IMR-90 (cell line): ENCODE measurements around the gene CEBPA. TPM values are rescaled to one million over a fixed set of nuclear protein-coding genes. Genes with fewer than 3 reads are reported as not detected.

Experiments
- ATAC-seq: fragments of 200-7000 bp; cut with Tn5 transposase; 2 replicates; pipeline ENCODE4 v1.9.1; 2020; ENCODE audit warnings: low read depth, mild to moderate bottlenecking, moderate library complexity
- BruUV-seq: library from RNA; stranded (reverse); fragments of 400-500 nt; replicated peaks from 2 replicates; lab custom pipeline; 2021; lab: Mats Ljungman, UMichigan
- CTCF ChIA-PET: fragments of 300-600 bp; formaldehyde crosslinking; extraction: SDS; loops from one replicate; lab custom pipeline; 2021; ENCODE audit warnings: antibody characterized with exemption; lab: Yijun Ruan, JAX
- POLR2A ChIA-PET: fragments of 300-600 bp; sonication (Branson Sonifier 250); formaldehyde crosslinking; loops from one replicate; lab custom pipeline; 2022; ENCODE audit warnings: antibody characterized with exemption; ENCODE audit not compliant: unreplicated experiment; lab: Charles Lee
- DNase-seq: peaks from one replicate; pipeline ENCODE4 v3.0.0; 2013
- H2AFZ ChIP-seq: replicated peaks from 2 replicates; pipeline ENCODE3; 2013; ENCODE audit warnings: low read length, mild to moderate bottlenecking; ENCODE audit not compliant: poor library complexity
- H2AK5ac ChIP-seq: 2 replicates; pipeline ENCODE4 v1.6.1; 2013; ENCODE audit warnings: low read depth, low read length, inconsistent platforms
- H2AK9ac ChIP-seq: replicated peaks from 2 replicates; pipeline ENCODE3; 2013; ENCODE audit warnings: mild to moderate bottlenecking, low read depth, low read length, moderate library complexity; ENCODE audit not compliant: poor library complexity
- H2BK120ac ChIP-seq: 2 replicates; pipeline ENCODE4 v1.6.1; 2013; ENCODE audit warnings: low read depth, low read length, inconsistent platforms
- H2BK15ac ChIP-seq: 3 replicates; pipeline ENCODE4 v1.6.1; 2013; ENCODE audit warnings: low read depth, low read length, inconsistent platforms
- H2BK20ac ChIP-seq: 2 replicates; pipeline ENCODE4 v1.6.1; 2013; ENCODE audit warnings: low read depth, mild to moderate bottlenecking, inconsistent platforms, low read length, moderate library complexity
- H2BK5ac ChIP-seq: 2 replicates; pipeline ENCODE4 v1.6.1; 2013; ENCODE audit warnings: mild to moderate bottlenecking, low read depth, low read length, inconsistent platforms; ENCODE audit not compliant: poor library complexity, severe bottlenecking
- H3K14ac ChIP-seq: replicated peaks from 2 replicates; pipeline ENCODE4 v1.6.1; 2013; ENCODE audit warnings: low read depth, low read length, inconsistent platforms
- H3K18ac ChIP-seq: 2 replicates; pipeline ENCODE4 v1.6.1; 2013; ENCODE audit warnings: low read depth, low read length, control low read depth
- H3K23ac ChIP-seq: 2 replicates; pipeline ENCODE4 v1.6.1; 2013; ENCODE audit warnings: low read depth, low read length, inconsistent platforms
- H3K27ac ChIP-seq: 2 replicates; pipeline ENCODE4 v1.5.1; 2013; ENCODE audit warnings: mild to moderate bottlenecking, control low read depth, low read length; ENCODE audit not compliant: insufficient read depth
- H3K27me3 ChIP-seq: 2 replicates; pipeline ENCODE4 v1.6.1; 2013; ENCODE audit warnings: low read length; ENCODE audit not compliant: control insufficient read depth, insufficient read depth
- H3K36me3 ChIP-seq: 2 replicates; pipeline ENCODE4 v1.6.1; 2013; ENCODE audit warnings: low read length, mixed read lengths; ENCODE audit not compliant: control insufficient read depth, insufficient read depth
- H3K4ac ChIP-seq: 2 replicates; pipeline ENCODE4 v1.6.1; 2013; ENCODE audit warnings: low read depth, low read length, inconsistent platforms
- H3K4me1 ChIP-seq: 2 replicates; pipeline ENCODE4 v1.6.1; 2013; ENCODE audit warnings: low read length, mixed read lengths; ENCODE audit not compliant: control insufficient read depth, insufficient read depth
- H3K4me2 ChIP-seq: 2 replicates; pipeline ENCODE4 v1.6.1; 2013; ENCODE audit warnings: low read depth, mild to moderate bottlenecking, control low read depth, low read length, moderate library complexity
- H3K4me3 ChIP-seq: 2 replicates; pipeline ENCODE4 v1.5.1; 2013; ENCODE audit warnings: low read depth, mild to moderate bottlenecking, control low read depth, low read length, moderate library complexity; ENCODE audit not compliant: insufficient read depth
- H3K56ac ChIP-seq: 2 replicates; pipeline ENCODE4 v1.6.1; 2013; ENCODE audit warnings: low read length, inconsistent platforms; ENCODE audit not compliant: insufficient read depth; ENCODE audit errors: extremely low read depth
- H3K79me1 ChIP-seq, 2 experiments: 2 replicates each; pipeline ENCODE4 v1.6.1; 2013; ENCODE audit warnings: low read length in 2 of 2, inconsistent platforms in 1 of 2, low read depth in 1 of 2
- H3K9ac ChIP-seq: 2 replicates; pipeline ENCODE4 v1.6.1; 2013; ENCODE audit warnings: low read depth, low read length, control low read depth
- H3K9me1 ChIP-seq: 2 replicates; pipeline ENCODE4 v1.6.1; 2013; ENCODE audit warnings: low read length, inconsistent platforms; ENCODE audit not compliant: insufficient read depth
- H3K9me3 ChIP-seq: 2 replicates; pipeline ENCODE4 v1.6.1; 2013; ENCODE audit warnings: low read length; ENCODE audit not compliant: control insufficient read depth, insufficient read depth
- H4K20me1 ChIP-seq: 2 replicates; pipeline ENCODE4 v1.6.1; 2013; ENCODE audit warnings: low read length, inconsistent platforms; ENCODE audit not compliant: insufficient read depth
- H4K5ac ChIP-seq: 2 replicates; pipeline ENCODE4 v1.6.1; 2013; ENCODE audit warnings: mild to moderate bottlenecking, low read depth, low read length, control low read depth
- H4K8ac ChIP-seq, 2 experiments: 2 replicates each; pipeline ENCODE4 v1.6.1; 2013; ENCODE audit warnings: low read depth in 2 of 2, low read length in 2 of 2, control low read depth in 1 of 2, inconsistent platforms in 1 of 2
- H4K91ac ChIP-seq: 2 replicates; pipeline ENCODE4 v1.6.1; 2013; ENCODE audit warnings: low read depth, low read length, inconsistent platforms; ENCODE audit not compliant: insufficient read depth
- BHLHE40 ChIP-seq: fragments of 150-350 bp; IDR thresholded peaks from 2 replicates; pipeline ENCODE4 v1.6.1; 2016; ENCODE audit warnings: mild to moderate bottlenecking, low read depth, low read length
- CHD1 ChIP-seq: IDR thresholded peaks from 2 replicates; pipeline ENCODE4 v1.6.1; 2012; ENCODE audit warnings: low read depth, low read length, improper control_type of control experiment
- CTCF ChIP-seq: conservative IDR thresholded peaks from 2 replicates; pipeline ENCODE4 v1.5.1; 2012; ENCODE audit warnings: mild to moderate bottlenecking, low read depth, low read length, improper control_type of control experiment
- MAZ ChIP-seq: IDR thresholded peaks from 2 replicates; pipeline ENCODE4 v1.6.1; 2012; ENCODE audit warnings: low read depth, mild to moderate bottlenecking, low read length, improper control_type of control experiment, moderate library complexity, borderline replicate concordance
- NFE2L2 ChIP-seq: fragments of 150-350 bp; IDR thresholded peaks from 2 replicates; pipeline ENCODE4 v1.6.1; 2016; ENCODE audit warnings: low read depth, mild to moderate bottlenecking, low read length
- POLR2A ChIP-seq: IDR thresholded peaks from 2 replicates; pipeline ENCODE4 v1.6.1; 2012; ENCODE audit warnings: mild to moderate bottlenecking, low read depth, low read length
- RCOR1 ChIP-seq: IDR thresholded peaks from 2 replicates; pipeline ENCODE4 v1.6.1; 2012; ENCODE audit warnings: mild to moderate bottlenecking, low read length, improper control_type of control experiment; ENCODE audit not compliant: insufficient replicate concordance
- RFX5 ChIP-seq: IDR thresholded peaks from 2 replicates; pipeline ENCODE4 v1.8.0; 2012; ENCODE audit warnings: low read depth, mild to moderate bottlenecking, low read length, moderate library complexity
- SMC3 ChIP-seq: fragments of 150-350 bp; IDR thresholded peaks from 2 replicates; pipeline ENCODE4 v1.6.1; 2016; ENCODE audit warnings: low read depth, mild to moderate bottlenecking, antibody characterized with exemption, low read length, moderate library complexity
- USF2 ChIP-seq: fragments of 150-350 bp; IDR thresholded peaks from 2 replicates; pipeline ENCODE4 v1.6.1; 2017; ENCODE audit warnings: mild to moderate bottlenecking, antibody characterized with exemption, low read length, low read depth
- WGBS, 2 experiments: methylation state at CpG; one replicate each; pipeline versions ENCODE4 v1.1.5 to v1.1.7; 2013; ENCODE audit warnings: missing lambda C conversion rate in 2 of 2; ENCODE audit not compliant: insufficient read length in 1 of 2; ENCODE audit errors: extremely low coverage in 2 of 2; 5-methylcytosine and 5-hydroxymethylcytosine counted together
- dilution Hi-C: fragments of 300-500 bp; cut with HindIII; formaldehyde crosslinking; loops from one replicate; pipeline ENCODE4 v1.14.3; 2018; ENCODE audit warnings: low sequenced_read_pairs; ENCODE audit not compliant: unreplicated experiment
- in situ Hi-C: fragments of 300-500 bp; cut with MboI; formaldehyde crosslinking; loops from 3 replicates; pipeline ENCODE4 v1.14.3; 2019; ENCODE audit warnings: low sequenced_read_pairs, inconsistent platforms, mixed read lengths
- intact Hi-C: fragments of 100-400 bp; cut with micrococcal nuclease; formaldehyde crosslinking; loops from 2 replicates; pipeline ENCODE4 v1.10.0; 2022
- polyA plus RNA-seq, 3 experiments: library from polyadenylated mRNA; depleted of rRNA; stranded (reverse); fragments of >200 nt; gene quantifications; 2 replicates each; pipeline ENCODE4 v1.2.3, GENCODE V29; 2012; ENCODE audit warnings: low replicate concordance in 1 of 3
- total RNA-seq: library from RNA; depleted of rRNA; stranded (reverse); fragments of >200 nt; gene quantifications from 2 replicates; pipeline ENCODE4 v1.2.3, GENCODE V29; 2012

CEBPA gene
- total and polyA plus RNA-seq, 2 of the 4 experiments (the other 2 are of a cell fraction) = under 0.01 to 0.09 TPM

GRCh38 chr19:33320636-33321035, 18.3 kb upstream of the CEBPA start:
- H2BK20ac ChIP-seq = no peak overlapping the region
- no peak overlapping the region for H2BK15ac ChIP-seq
- H3K18ac ChIP-seq = no peak overlapping the region
- in situ Hi-C loops (no loop called here), dilution Hi-C loops (no loop called here), intact Hi-C loops (no loop called here)
- no peak overlapping the region for H3K23ac ChIP-seq
- no peaks in the 10 kb centered on the region for H3K4me1 ChIP-seq
- H2BK5ac ChIP-seq = no peak overlapping the region
- no CpG with 5 or more reads among the region's 1 CpG for WGBS, 2 experiments
- H3K14ac ChIP-seq = no peak overlapping the region
- TF ChIP-seq NFE2L2 = no peak
- TF ChIP-seq RCOR1 = no peak
- no peak for TF ChIP-seq SMC3
- no peak for TF ChIP-seq BHLHE40
- no peak for TF ChIP-seq CHD1
- no peak for TF ChIP-seq CTCF
- TF ChIP-seq USF2 = no peak
- no peak for TF ChIP-seq RFX5
- TF ChIP-seq POLR2A = no peak
- no peak for TF ChIP-seq MAZ
- H3K4me3 ChIP-seq = no peak overlapping the region
- H3K79me1 ChIP-seq = no peaks in the 10 kb centered on the region
- H4K91ac ChIP-seq = no peak overlapping the region
- H2AK9ac ChIP-seq = no peak overlapping the region
- H3K36me3 ChIP-seq = no peaks in the 10 kb centered on the region
- H4K5ac ChIP-seq = no peak overlapping the region
- DNase-seq = no peak
- no peak overlapping the region for H3K27ac ChIP-seq
- POLR2A ChIA-PET = no interaction called here
- no peak overlapping the region for H2AFZ ChIP-seq
- H3K56ac ChIP-seq = no peak overlapping the region
- no peaks in the 10 kb centered on the region for H3K9me1 ChIP-seq
- no peaks in the 10 kb centered on the region for H4K20me1 ChIP-seq
- H3K9me3 ChIP-seq = no peaks in the 10 kb centered on the region; the same call in 1 of the 2 replicates
- no peak overlapping the region for H2AK5ac ChIP-seq
- H4K8ac ChIP-seq = no peak overlapping the region
- no peak overlapping the region for H2BK120ac ChIP-seq
- no peak for ATAC-seq
- CTCF ChIA-PET = no interaction called here
- no peak overlapping the region for H3K4me2 ChIP-seq
- H3K27me3 ChIP-seq = peaks cover 5% of the 10 kb centered on the region; the same call in 1 of the 2 replicates
- no TSS peak for BruUV-seq
- H3K9ac ChIP-seq = no peak overlapping the region
- no peak overlapping the region for H3K4ac ChIP-seq
